ENCODE results near the gene NAT8L. TPM values are rescaled to one million over a fixed set of nuclear protein-coding genes. Genes with fewer than 3 reads are reported as not detected.

Gene NAT8L
- total and polyA plus RNA-seq, 2 donors (not counting 3 experiments of a cell fraction or from before 2014, with no cell fraction given) = 0.10 to 0.11 TPM

- Histone ChIP-seq H3K27ac (ENCODE audit: insufficient read depth, low read depth, low read length) (no peak overlapping the region), H3K79me2 (ENCODE audit: control insufficient read depth, insufficient read depth, low read length) (no peaks in the 10 kb centered on the region), H3K36me3 (ENCODE audit: control insufficient read depth in 2 of 2, extremely low read depth in 1 of 2, insufficient read depth in 2 of 2, low read length in 2 of 2) (no peaks in the 10 kb centered on the region), H3K4me1 (ENCODE audit: control insufficient read depth, extremely low read depth, insufficient read depth, low read length) (no peaks in the 10 kb centered on the region), H2AFZ (ENCODE audit: low read depth, low read length) (no peak overlapping the region), H3K9me1 (replicated peaks; ENCODE audit: control insufficient read depth, extremely low read depth, insufficient read depth, low read length) (no peaks in the 10 kb centered on the region), H3K4me3 (replicated peaks in 1 of 3; ENCODE audit: insufficient read depth in 1 of 3, low read depth in 1 of 3, low read length in 3 of 3) (no peak overlapping the region), H3K9ac (replicated peaks; ENCODE audit: extremely low read depth, insufficient read depth, low read length) (no peak overlapping the region), H3K4me2 (ENCODE audit: insufficient read depth, low read length) (no peak overlapping the region), H3K9me3 (replicated peaks; ENCODE audit: control insufficient read depth, insufficient read depth, low read length) (no peaks in the 10 kb centered on the region), H4K20me1 (replicated peaks; ENCODE audit: control insufficient read depth, extremely low read depth, insufficient read depth, low read length) (no peaks in the 10 kb centered on the region), H3K27me3 (ENCODE audit: control insufficient read depth in 2 of 2, insufficient read depth in 2 of 2, low read length in 2 of 2) (no peaks in the 10 kb centered on the region)
- FAIRE-seq (no peak), DNase-seq (ENCODE audit: low read depth, low spot score) (no peak)
- dilution Hi-C loops (cut with MboI; ENCODE audit: extremely low pct_ligation_motif_present, low sequenced_read_pairs) (no loop called here), intact Hi-C loops (cut with micrococcal nuclease) (no loop called here)
- BruUV-seq (replicated peaks) = no TSS peak
- ChIA-PET CTCF (no interaction called here), POLR2A (no interaction called here)
- TF ChIP-seq JUN (IDR thresholded peaks at IDR 0.05; ENCODE audit: borderline replicate concordance, insufficient read depth, insufficient read length, low read depth) (no peak), CTCF (IDR thresholded peaks at IDR 0.05; ENCODE audit: extremely low read depth in 1 of 2, insufficient read depth in 1 of 2, low read depth in 1 of 2, low read length in 2 of 2) (no peak), FOS (IDR thresholded peaks at IDR 0.05; ENCODE audit: borderline replicate concordance, insufficient read depth, low read length) (no peak), POLR2A (IDR thresholded peaks at IDR 0.05; ENCODE audit: low read depth, low read length) (no peak), GATA2 (IDR thresholded peaks at IDR 0.05; ENCODE audit: insufficient read depth, insufficient read length, low read depth, low read length) (no peak), MYC (IDR thresholded peaks at IDR 0.05; ENCODE audit: low read depth, low read length) (no peak), POLR2AphosphoS5 (IDR thresholded peaks at IDR 0.05; ENCODE audit: insufficient read depth, low read depth, low read length) (no peak), MAX (IDR thresholded peaks at IDR 0.05; ENCODE audit: insufficient read depth, insufficient read length) (no peak), EZH2 (IDR thresholded peaks at IDR 0.05; ENCODE audit: borderline replicate concordance, low read depth, low read length, severe bottlenecking) (no peak)
Measured at GRCh38 chr4:2073808-2074481, 14.8 kb downstream of the NAT8L start.

All from endothelial cell of umbilical vein (primary cell).